Activated B cell treated with CpG ODN at 0.5 μM for 24 hours (primary cell): Measurements from ENCODE around the gene FBXO48. TPM values are rescaled to one million over a fixed set of nuclear protein-coding genes. Genes with fewer than 3 reads are reported as not detected.

Experiments used
- ATAC-seq: fragments of 200-7000 bp; cut with Tn5 transposase; one replicate; pipeline ENCODE4 v1.10.0; 2021; ENCODE audit warnings: low read depth, mild to moderate bottlenecking, moderate library complexity
- CTCF ChIA-PET: fragments of 350-600 bp; sonication (Branson Sonifier 250); formaldehyde crosslinking; loops from one replicate; lab custom pipeline; 2021; ENCODE audit warnings: antibody characterized with exemption; lab: Charles Lee
- POLR2A ChIA-PET: fragments of 350-600 bp; sonication (Branson Sonifier 250); formaldehyde crosslinking; loops from one replicate; lab custom pipeline; 2021; ENCODE audit warnings: antibody characterized with exemption; lab: Charles Lee
- DNase-seq: peaks from one replicate; pipeline ENCODE4 v3.0.0; 2022
- H3K27ac Mint-ChIP-seq: one replicate; pipeline ENCODE4 v1.8.0; 2020; ENCODE audit warnings: mixed read lengths
- H3K27me3 Mint-ChIP-seq: one replicate; pipeline ENCODE4 v1.8.0; 2021; ENCODE audit warnings: mixed read lengths
- H3K36me3 Mint-ChIP-seq: one replicate; pipeline ENCODE4 v1.8.0; 2021; ENCODE audit warnings: low read depth, mixed read lengths
- H3K4me1 Mint-ChIP-seq: one replicate; pipeline ENCODE4 v1.8.0; 2021; ENCODE audit warnings: mixed read lengths
- H3K4me3 Mint-ChIP-seq: one replicate; pipeline ENCODE4 v1.8.0; 2020; ENCODE audit warnings: mild to moderate bottlenecking, mixed read lengths
- H3K9me3 Mint-ChIP-seq: one replicate; pipeline ENCODE4 v1.8.0; 2020; ENCODE audit warnings: mixed read lengths
- intact Hi-C: fragments of 100-400 bp; cut with micrococcal nuclease; formaldehyde crosslinking; loops from one replicate; pipeline ENCODE4 v1.15.1; 2024
- total RNA-seq: library from RNA; stranded (reverse); gene quantifications from 2 replicates; pipeline ENCODE4 v1.2.3, GENCODE V29; 2022
- TF ChIP-seq, protein P1 (sequence below): fragments of 200-600 bp; IDR thresholded peaks from one replicate; pipeline ENCODE4 v1.8.0; 2022; ENCODE audit warnings: antibody characterized with exemption, mild to moderate bottlenecking

The FBXO48 gene
- total RNA-seq, 1 donor from 2014 or later, result 2.6 TPM

DNA sequence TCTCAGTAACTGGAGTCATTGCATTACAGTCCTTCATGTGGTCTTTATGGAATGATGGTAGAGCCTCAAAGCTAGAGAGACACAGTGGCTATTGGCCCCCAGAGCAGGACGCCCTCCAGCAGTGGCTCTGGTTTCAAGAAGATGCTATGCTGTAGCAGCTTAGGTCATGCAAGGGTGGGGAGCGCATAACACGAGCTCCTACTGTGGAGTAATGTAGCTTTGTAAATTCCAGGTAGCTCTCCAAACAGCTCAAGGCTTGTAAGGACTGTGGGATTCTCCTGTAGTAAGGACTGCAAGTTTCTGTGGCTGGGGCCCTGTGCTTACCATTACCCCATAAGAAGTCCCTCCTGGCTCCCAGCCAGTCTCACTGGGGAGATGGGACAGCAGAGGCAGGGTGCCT is 15.9 kb upstream of the FBXO48 start:
- Mint-ChIP-seq H3K27ac (no peak overlapping the region), H3K36me3 (no peaks in the 10 kb centered on the region), H3K27me3 (no peaks in the 10 kb centered on the region), H3K4me3 (no peak overlapping the region), H3K4me1 (peaks cover 2% of the 10 kb centered on the region), H3K9me3 (no peaks in the 10 kb centered on the region)
- CTCF ChIA-PET, result interaction anchor here (0.6 to 3.9 kb wide), 2 partner anchors 442 to 460 kb away, joined by 3 to 14 read pairs; no protein-coding TSS in a partner anchor
- TF ChIP-seq, protein P1, sequence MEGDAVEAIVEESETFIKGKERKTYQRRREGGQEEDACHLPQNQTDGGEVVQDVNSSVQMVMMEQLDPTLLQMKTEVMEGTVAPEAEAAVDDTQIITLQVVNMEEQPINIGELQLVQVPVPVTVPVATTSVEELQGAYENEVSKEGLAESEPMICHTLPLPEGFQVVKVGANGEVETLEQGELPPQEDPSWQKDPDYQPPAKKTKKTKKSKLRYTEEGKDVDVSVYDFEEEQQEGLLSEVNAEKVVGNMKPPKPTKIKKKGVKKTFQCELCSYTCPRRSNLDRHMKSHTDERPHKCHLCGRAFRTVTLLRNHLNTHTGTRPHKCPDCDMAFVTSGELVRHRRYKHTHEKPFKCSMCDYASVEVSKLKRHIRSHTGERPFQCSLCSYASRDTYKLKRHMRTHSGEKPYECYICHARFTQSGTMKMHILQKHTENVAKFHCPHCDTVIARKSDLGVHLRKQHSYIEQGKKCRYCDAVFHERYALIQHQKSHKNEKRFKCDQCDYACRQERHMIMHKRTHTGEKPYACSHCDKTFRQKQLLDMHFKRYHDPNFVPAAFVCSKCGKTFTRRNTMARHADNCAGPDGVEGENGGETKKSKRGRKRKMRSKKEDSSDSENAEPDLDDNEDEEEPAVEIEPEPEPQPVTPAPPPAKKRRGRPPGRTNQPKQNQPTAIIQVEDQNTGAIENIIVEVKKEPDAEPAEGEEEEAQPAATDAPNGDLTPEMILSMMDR, result no peak
- POLR2A ChIA-PET, result no interaction called here
- intact Hi-C loops, result no loop called here
- DNase-seq (no peak), ATAC-seq (no peak)

DNA sequence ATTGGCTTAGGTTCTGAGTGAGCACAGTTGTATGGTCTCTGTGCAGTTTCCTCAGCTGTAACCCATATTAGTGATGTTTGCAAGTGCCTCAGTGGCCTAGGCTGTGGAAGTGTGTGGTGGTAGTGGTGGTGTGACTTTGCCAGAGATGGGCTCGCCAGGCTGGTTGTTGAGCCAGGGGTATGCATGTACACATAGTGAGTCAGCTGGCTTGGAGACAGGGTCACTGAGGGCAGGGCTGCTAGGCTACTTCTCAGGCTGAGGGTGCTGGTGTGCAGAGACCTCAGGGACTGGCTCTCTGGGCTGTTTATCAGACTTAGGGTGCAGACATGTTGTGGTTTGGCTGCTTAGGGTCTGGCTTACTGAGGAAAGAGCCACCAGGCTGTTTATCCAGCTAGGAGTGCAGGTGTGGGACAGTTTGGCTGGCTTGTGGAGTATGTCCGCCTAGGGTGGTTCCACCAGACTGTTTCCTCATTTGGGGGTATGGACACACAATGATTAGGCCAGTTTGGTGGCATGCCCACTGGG is 15.3 kb upstream of the FBXO48 start:
- no peak overlapping the region for H3K4me3 Mint-ChIP-seq
- ATAC-seq (no peak), DNase-seq (no peak)
- POLR2A ChIA-PET, result no interaction called here
- no peaks in the 10 kb centered on the region for H3K27me3 Mint-ChIP-seq
- no peak overlapping the region for H3K27ac Mint-ChIP-seq
- no peaks in the 10 kb centered on the region for H3K4me1 Mint-ChIP-seq
- no peaks in the 10 kb centered on the region for H3K9me3 Mint-ChIP-seq
- peaks cover 4% of the 10 kb centered on the region for H3K36me3 Mint-ChIP-seq
- intact Hi-C loops, result no loop called here
- CTCF ChIA-PET, result interaction anchor here (0.6 to 3.9 kb wide), 2 partner anchors 443 to 461 kb away, joined by 3 to 14 read pairs; no protein-coding TSS in a partner anchor
- TF ChIP-seq, protein P1, result no peak

DNA sequence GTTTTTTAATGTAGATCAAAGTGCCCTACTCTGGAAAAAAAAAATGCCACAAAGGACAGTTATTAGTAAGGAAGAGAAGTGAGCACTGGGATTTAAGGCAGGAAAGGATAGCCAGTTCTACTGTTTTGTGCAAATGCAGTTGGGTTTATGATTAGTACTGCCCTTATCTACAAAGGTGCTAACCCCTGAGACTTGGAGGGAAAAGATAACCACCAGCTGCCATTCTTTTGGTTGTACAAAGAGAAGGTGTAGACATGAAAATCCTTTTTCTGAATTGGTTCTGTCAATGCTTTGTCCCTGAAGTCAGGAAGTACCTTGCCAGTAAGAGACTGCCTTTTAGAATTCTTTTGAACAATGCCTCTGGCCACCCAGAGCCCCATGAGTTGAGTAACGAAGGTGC is 11.6 kb upstream of the FBXO48 start:
- Mint-ChIP-seq H3K4me3 (no peak overlapping the region), H3K9me3 (no peaks in the 10 kb centered on the region), H3K27me3 (no peaks in the 10 kb centered on the region), H3K4me1 (no peaks in the 10 kb centered on the region), H3K36me3 (peaks cover 6% of the 10 kb centered on the region), H3K27ac (no peak overlapping the region)
- DNase-seq (no peak), ATAC-seq (no peak)
- TF ChIP-seq, protein P1, result no peak
- ChIA-PET POLR2A (interaction anchor here (0.6 kb wide), 1 partner anchor 361 kb away, joined by 4 read pairs; no protein-coding TSS in a partner anchor), CTCF (no interaction called here)
- intact Hi-C loops, result no loop called here

DNA sequence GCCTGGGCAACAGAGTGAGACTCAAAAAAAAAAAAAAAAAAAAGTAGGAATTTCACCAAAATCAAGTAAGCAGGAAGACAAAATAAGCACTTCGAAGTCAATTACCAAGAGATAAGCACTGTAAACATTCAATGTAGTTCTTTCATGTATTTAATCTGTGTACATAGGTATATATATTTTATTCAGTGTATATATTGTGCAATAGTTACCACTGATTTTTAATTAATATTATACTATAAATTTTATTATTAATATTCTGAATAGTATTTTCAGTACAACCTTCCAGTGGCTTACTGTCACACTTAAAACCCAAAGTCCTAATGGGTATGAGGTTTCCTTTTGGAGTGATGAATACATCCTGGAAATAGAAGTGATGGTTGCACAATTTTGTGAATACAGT is 9.4 kb upstream of the FBXO48 start:
- ATAC-seq (no peak), DNase-seq (no peak)
- Mint-ChIP-seq H3K36me3 (peaks cover 6% of the 10 kb centered on the region), H3K9me3 (no peaks in the 10 kb centered on the region), H3K4me1 (no peaks in the 10 kb centered on the region), H3K27me3 (no peaks in the 10 kb centered on the region), H3K4me3 (no peak overlapping the region), H3K27ac (no peak overlapping the region)
- ChIA-PET CTCF (no interaction called here), POLR2A (no interaction called here)
- TF ChIP-seq, protein P1, result no peak
- intact Hi-C loops, result no loop called here

DNA sequence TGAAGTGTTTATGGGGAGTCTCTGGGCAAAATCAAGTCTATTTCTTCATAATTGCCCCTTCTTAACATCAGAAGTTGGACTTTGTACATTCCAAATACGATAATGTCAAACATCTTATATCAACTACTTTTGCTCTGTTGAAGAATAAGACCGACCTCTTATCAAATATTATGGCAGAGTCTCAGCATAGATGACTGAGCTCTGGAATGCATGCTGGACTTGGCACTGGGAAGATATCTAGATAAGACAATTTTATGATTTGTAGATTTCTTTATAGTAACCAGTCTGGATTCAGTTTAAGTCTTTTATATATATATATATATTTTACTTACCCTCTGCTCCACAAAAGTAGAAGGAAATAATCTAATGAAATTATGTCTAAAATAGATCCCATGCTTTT is 8.5 kb upstream of the FBXO48 start:
- Mint-ChIP-seq H3K4me1 (no peaks in the 10 kb centered on the region), H3K36me3 (peaks cover 6% of the 10 kb centered on the region), H3K27me3 (no peaks in the 10 kb centered on the region), H3K4me3 (no peak overlapping the region), H3K27ac (no peak overlapping the region), H3K9me3 (no peaks in the 10 kb centered on the region)
- CTCF ChIA-PET, result interaction anchor here (1.2 kb wide), 1 partner anchor 450 kb away, joined by 3 read pairs; no protein-coding TSS in a partner anchor
- POLR2A ChIA-PET, result interaction anchor here (0.8 kb wide), 1 partner anchor 284 kb away, joined by 3 read pairs; no protein-coding TSS in a partner anchor
- DNase-seq, result no peak
- intact Hi-C loops, result no loop called here
- no peak for ATAC-seq
- TF ChIP-seq, protein P1, result no peak
